HG03378 (cell line): ENCODE results near the gene ARID3B.
"Not testable (repeated sequence)": the region's sequence is repeated elsewhere in the genome, so short reads cannot be mapped to it uniquely, and the experiment has no call there.

Experiments
- ATAC-seq: cut with Tn5 transposase; IDR thresholded peaks from one replicate; pipeline ENCODE4 v1.9.1; 2021; ENCODE audit warnings: mild to moderate bottlenecking, moderate library complexity; ENCODE audit not compliant: unreplicated experiment

Gene ARID3B

GRCh38 chr15:74618841-74619596, 78.0 kb downstream of the ARID3B start:
- no peak for ATAC-seq

GRCh38 chr15:74619916-74620635, 79.1 kb downstream of the ARID3B start:
- ATAC-seq, result no peak

- ATAC-seq, result no peak
These were observed 79.9 kb downstream of the ARID3B start for GRCh38 chr15:74620636-74621545.

- no peak for ATAC-seq
These were observed 80.5 kb downstream of the ARID3B start for GRCh38 chr15:74621546-74621920.

GRCh38 chr15:74621936-74622335, 80.9 kb downstream of the ARID3B start:
- ATAC-seq, result no peak

GRCh38 chr15:74622758-74623157, 81.7 kb downstream of the ARID3B start:
- ATAC-seq, result no peak

GRCh38 chr15:74624020-74624602, 83.1 kb downstream of the ARID3B start:
- no peak for ATAC-seq

GRCh38 chr15:74625693-74626092, 84.7 kb downstream of the ARID3B start:
- ATAC-seq, result no peak

GRCh38 chr15:74626336-74626735, 85.3 kb downstream of the ARID3B start:
- ATAC-seq, result no peak

- ATAC-seq, result no peak
These were observed 86.0 kb downstream of the ARID3B start for GRCh38 chr15:74626752-74627692.

GRCh38 chr15:74627766-74628165, 86.7 kb downstream of the ARID3B start:
- no peak for ATAC-seq

GRCh38 chr15:74628199-74628598, 87.2 kb downstream of the ARID3B start:
- ATAC-seq, result no peak

- ATAC-seq, result no peak
These were observed 87.9 kb downstream of the ARID3B start for GRCh38 chr15:74628949-74629348.

- not testable (repeated sequence) for ATAC-seq
These were observed 88.7 kb downstream of the ARID3B start for GRCh38 chr15:74629696-74630095.

- ATAC-seq, result no peak
These were observed 89.5 kb downstream of the ARID3B start for GRCh38 chr15:74630284-74631086.

- ATAC-seq, result no peak
These were observed 90.0 kb downstream of the ARID3B start for GRCh38 chr15:74631087-74631385.

- ATAC-seq, result no peak
These were observed 90.4 kb downstream of the ARID3B start for GRCh38 chr15:74631408-74631807.

GRCh38 chr15:74631935-74632560, 91.0 kb downstream of the ARID3B start:
- ATAC-seq, result no peak

- no peak for ATAC-seq
These were observed 91.6 kb downstream of the ARID3B start for GRCh38 chr15:74632601-74633000.
